ENCODE data around the gene MINDY4. TPM values are rescaled to one million over a fixed set of nuclear protein-coding genes. Genes with fewer than 3 reads are reported as not detected.

MINDY4 gene
- total and polyA plus RNA-seq, 2 of the 13 experiments (the other 11 are each of a cell fraction or from before 2014, with no cell fraction given), result not detected

- TF ChIP-seq POGK (CRISPR knock-in tag; conservative IDR thresholded peaks at IDR 0.05), result no peak
- TF ChIP-seq ZNF563 (CRISPR knock-in tag; IDR thresholded peaks at IDR 0.05), result no peak
- TF ChIP-seq FLYWCH1 (CRISPR knock-in tag; IDR thresholded peaks at IDR 0.05), result no peak
- TF ChIP-seq ZNF350 (CRISPR knock-in tag; IDR thresholded peaks at IDR 0.05; ENCODE audit: borderline replicate concordance, low read depth), result no peak
- TF ChIP-seq CEBPB (IDR thresholded peaks at IDR 0.05; ENCODE audit: borderline replicate concordance, low read depth, low read length), result no peak
- TF ChIP-seq TRIM22 (IDR thresholded peaks at IDR 0.05), result no peak
- no peak for TF ChIP-seq ARID5B (CRISPR knock-in tag; IDR thresholded peaks at IDR 0.05)
- no peak for TF ChIP-seq PAWR (CRISPR knock-in tag; IDR thresholded peaks at IDR 0.05; ENCODE audit: borderline replicate concordance)
- TF ChIP-seq ZNF333 (CRISPR knock-in tag; IDR thresholded peaks at IDR 0.05; ENCODE audit: borderline replicate concordance), result no peak
- TF ChIP-seq TFDP1 (CRISPR knock-in tag; IDR thresholded peaks at IDR 0.05; ENCODE audit: borderline replicate concordance), result no peak
- no peak for TF ChIP-seq HBP1 (CRISPR knock-in tag; IDR thresholded peaks at IDR 0.05; ENCODE audit: low read depth)
- no peak for TF ChIP-seq FOXA3 (CRISPR knock-in tag; IDR thresholded peaks at IDR 0.05)
- TF ChIP-seq ZNF446 (CRISPR knock-in tag; IDR thresholded peaks at IDR 0.05), result no peak
- TF ChIP-seq ZNF260 (CRISPR knock-in tag; IDR thresholded peaks at IDR 0.05; ENCODE audit: borderline replicate concordance, low read depth), result no peak
- no peak for TF ChIP-seq ZMYM2 (CRISPR knock-in tag; IDR thresholded peaks at IDR 0.05)
- TF ChIP-seq ZNF639 (CRISPR knock-in tag; conservative IDR thresholded peaks at IDR 0.05), result no peak
- TF ChIP-seq POLR2AphosphoS2 (IDR thresholded peaks at IDR 0.05; ENCODE audit: low read depth, low read length), result no peak
- TF ChIP-seq ESRRA (CRISPR knock-in tag; IDR thresholded peaks at IDR 0.05; ENCODE audit: low read depth), result no peak
These were observed at the start of gene MINDY4 (continued) for GRCh38 chr7:30771174-30771879.

Data from HepG2 (cell line).